ENCODE data around the gene UTP4. TPM values are rescaled to one million over a fixed set of nuclear protein-coding genes. Genes with fewer than 3 reads are reported as not detected.

UTP4 gene
- total RNA-seq = 10.6 and 14.1 TPM in 2 replicates

GRCh38 chr16:69132424-69133252 is at the start of gene UTP4, which contains the start of gene CHTF8:
Gene UTP4 (plus strand): TSS chr16:69132649. CDS start chr16:69133460, 811 bp downstream.
Gene CHTF8 (minus strand): TSS chr16:69132588. CDS start chr16:69121458, 11,130 bp downstream.

GRCh38 chr16:69105501-69106361 is 26.7 kb upstream of the UTP4 start, which contains the start of gene HAS3:
Gene HAS3 (plus strand): TSS chr16:69105653. CDS start chr16:69109396, 3,743 bp downstream.

GRCh38 chr16:69186642-69187445 is 54.4 kb downstream of the UTP4 start, which contains the start of gene SNTB2:
Gene SNTB2 (plus strand): TSS chr16:69187164. CDS start chr16:69187167, 3 bp downstream.

Other genes with a start within 250 kb of the UTP4 start
- gene HAS3, start 27.0 kb upstream of the UTP4 start, total RNA-seq = 0.32 and 0.69 TPM in 2 replicates
- gene CHTF8, start 61 bp upstream of the UTP4 start, total RNA-seq = 23.1 and 43.5 TPM in 2 replicates
- 37.8 and 67.1 TPM in 2 replicates for gene SNTB2, start 54.5 kb downstream of the UTP4 start, total RNA-seq
- 25.9 and 28.1 TPM in 2 replicates for gene VPS4A, start 178.7 kb downstream of the UTP4 start, total RNA-seq
- gene PDF, start 197.9 kb downstream of the UTP4 start, total RNA-seq = 6.7 and 7.1 TPM in 2 replicates
- gene COG8, start 206.9 kb downstream of the UTP4 start, total RNA-seq = 22.3 and 24.0 TPM in 2 replicates
- 13.6 and 17.8 TPM in 2 replicates for gene NIP7, start 207.1 kb downstream of the UTP4 start, total RNA-seq
- gene TMED6, start 219.1 kb downstream of the UTP4 start, total RNA-seq = not detected in 2 replicates